Endothelial cell of umbilical vein (primary cell): Measurements from ENCODE around the gene HPSE2. TPM values are rescaled to one million over a fixed set of nuclear protein-coding genes. Genes with fewer than 3 reads are reported as not detected.

Source experiments
- BruUV-seq: library from RNA; stranded (reverse); fragments of 400-500 nt; replicated peaks from 2 replicates; lab custom pipeline; 2021; lab: Mats Ljungman, UMichigan
- CTCF ChIA-PET: fragments of 300-600, 350-600 bp; sonication (Branson Sonifier 250); formaldehyde crosslinking; loops from one replicate; lab custom pipeline; 2021; ENCODE audit warnings: antibody characterized with exemption, inconsistent platforms; lab: Charles Lee
- POLR2A ChIA-PET: fragments of 300-600, 350-600 bp; sonication (Branson Sonifier 250); formaldehyde crosslinking; loops from one replicate; lab custom pipeline; 2021; ENCODE audit warnings: antibody characterized with exemption, inconsistent platforms; lab: Charles Lee
- DNase-seq: peaks from one replicate; pipeline ENCODE4 v3.0.0-alpha.2; 2011; ENCODE audit warnings: low read depth, low spot score
- FAIRE-seq: peaks from 2 replicates; lab custom pipeline; 2011; peaks lifted over from hg19 to GRCh38; lab: Jason Lieb, UNC
- H2AFZ ChIP-seq: 2 replicates; pipeline ENCODE4 v1.6.0; 2012; ENCODE audit warnings: low read depth, low read length, control low read depth, inconsistent platforms
- H3K27ac ChIP-seq: 2 replicates; pipeline ENCODE4 v1.5.1; 2011; ENCODE audit warnings: low read depth, mild to moderate bottlenecking, control low read depth, low read length, moderate library complexity; ENCODE audit not compliant: insufficient read depth
- H3K27me3 ChIP-seq, 2 experiments: 2 replicates each; pipeline versions ENCODE4 v1.6.0 to v1.6.1; 2011; ENCODE audit warnings: low read length in 2 of 2, mixed read lengths in 1 of 2; ENCODE audit not compliant: control insufficient read depth in 2 of 2, insufficient read depth in 2 of 2
- H3K36me3 ChIP-seq, 2 experiments: 2 replicates in 1 of 2; 3 replicates in 1 of 2; pipeline ENCODE4 v1.5.1; 2011; ENCODE audit warnings: low read length in 2 of 2, mild to moderate bottlenecking in 1 of 2, moderate library complexity in 1 of 2; ENCODE audit not compliant: control insufficient read depth in 2 of 2, insufficient read depth in 2 of 2; ENCODE audit errors: extremely low read depth in 1 of 2
- H3K4me1 ChIP-seq: 3 replicates; pipeline ENCODE4 v1.5.1; 2011; ENCODE audit warnings: mild to moderate bottlenecking, low read length; ENCODE audit not compliant: control insufficient read depth, insufficient read depth; ENCODE audit errors: extremely low read depth
- H3K4me2 ChIP-seq: 2 replicates; pipeline ENCODE4 v1.6.1; 2011; ENCODE audit warnings: low read length, control low read depth, mixed read lengths; ENCODE audit not compliant: insufficient read depth
- H3K4me3 ChIP-seq, 3 experiments: fragments of 200-600 bp in 1 of 3; sonication (generic), shearing (Covaris generic) in 1 of 3; replicated peaks in 1 of 3; 2 replicates each; pipeline ENCODE4 v1.5.1; 2011 to 2016; ENCODE audit warnings: control low read depth in 3 of 3, low read length in 3 of 3, mild to moderate bottlenecking in 2 of 3, inconsistent platforms in 1 of 3, low read depth in 1 of 3, moderate library complexity in 1 of 3; ENCODE audit not compliant: insufficient read depth in 1 of 3
- H3K79me2 ChIP-seq: 2 replicates; pipeline ENCODE4 v1.6.0; 2012; ENCODE audit warnings: low read length, inconsistent platforms; ENCODE audit not compliant: control insufficient read depth, insufficient read depth
- H3K9ac ChIP-seq: replicated peaks from 2 replicates; pipeline ENCODE3; 2011; ENCODE audit warnings: low read length, control low read depth; ENCODE audit not compliant: insufficient read depth; ENCODE audit errors: extremely low read depth
- H3K9me1 ChIP-seq: replicated peaks from 3 replicates; pipeline ENCODE4 v1.6.0; 2011; ENCODE audit warnings: mild to moderate bottlenecking, low read length; ENCODE audit not compliant: control insufficient read depth, insufficient read depth; ENCODE audit errors: extremely low read depth
- H3K9me3 ChIP-seq: replicated peaks from 2 replicates; pipeline ENCODE4 v1.5.1; 2012; ENCODE audit warnings: low read length, inconsistent platforms; ENCODE audit not compliant: control insufficient read depth, insufficient read depth
- H4K20me1 ChIP-seq: replicated peaks from 2 replicates; pipeline ENCODE3; 2011; ENCODE audit warnings: mild to moderate bottlenecking, low read length; ENCODE audit not compliant: control insufficient read depth, insufficient read depth; ENCODE audit errors: extremely low read depth
- FOS ChIP-seq: IDR thresholded peaks from 2 replicates; pipeline ENCODE4 v1.6.1; 2011; ENCODE audit warnings: mild to moderate bottlenecking, low read length, moderate library complexity, borderline replicate concordance; ENCODE audit not compliant: insufficient read depth
- JUN ChIP-seq: IDR thresholded peaks from 2 replicates; pipeline ENCODE4 v1.6.1; 2011; ENCODE audit warnings: borderline replicate concordance, low read depth; ENCODE audit not compliant: insufficient read length, insufficient read depth
- MYC ChIP-seq: IDR thresholded peaks from one replicate; pipeline ENCODE4 v1.6.1; 2011; ENCODE audit warnings: mild to moderate bottlenecking, low read depth, low read length
- POLR2A ChIP-seq: IDR thresholded peaks from 2 replicates; pipeline ENCODE4 v1.6.1; 2012; ENCODE audit warnings: low read depth, mild to moderate bottlenecking, control low read depth, low read length
- POLR2AphosphoS5 ChIP-seq: IDR thresholded peaks from 2 replicates; pipeline ENCODE4 v1.6.1; 2012; ENCODE audit warnings: low read depth, mild to moderate bottlenecking, control low read depth, low read length, moderate library complexity; ENCODE audit not compliant: insufficient read depth
- dilution Hi-C: fragments of 300-500 bp; cut with MboI; formaldehyde crosslinking; loops from one replicate; pipeline ENCODE4 v1.15.0; 2019; ENCODE audit warnings: low sequenced_read_pairs; ENCODE audit not compliant: extremely low pct_ligation_motif_present
- intact Hi-C: fragments of 100-400 bp; cut with micrococcal nuclease; formaldehyde crosslinking; loops from one replicate; pipeline ENCODE4 v1.10.0; 2022
- polyA plus RNA-seq, 4 experiments: library from polyadenylated mRNA; depleted of rRNA in 3 of 4; stranded (reverse) in 3 of 4; unstranded in 1 of 4; fragments of >200 nt; gene quantifications; 2 replicates each; pipeline versions ENCODE4 v1.2.1 to v1.2.3, GENCODE V29; 2011 to 2012; ENCODE audit warnings: missing spikeins in 1 of 4
- total RNA-seq: library from RNA; stranded (reverse); gene quantifications from 2 replicates; pipeline ENCODE4 v1.2.3, GENCODE V29; 2021
- TF ChIP-seq, protein P1 (sequence below): IDR thresholded peaks from 2 replicates; pipeline ENCODE4 v1.6.1; 2011; ENCODE audit not compliant: insufficient read depth, insufficient read length
- TF ChIP-seq, protein P2 (sequence below), 2 donors: IDR thresholded peaks; 1 replicate in 1 of 2; 2 replicates in 1 of 2; pipeline ENCODE4 v1.5.1; 2011; ENCODE audit warnings: low read length in 2 of 2, mild to moderate bottlenecking in 2 of 2, moderate library complexity in 2 of 2, control low read depth in 1 of 2, inconsistent platforms in 1 of 2, low read depth in 1 of 2; ENCODE audit not compliant: insufficient read depth in 1 of 2; ENCODE audit errors: extremely low read depth in 1 of 2

HPSE2 gene
- total and polyA plus RNA-seq, 2 donors (not counting 3 experiments of a cell fraction or from before 2014, with no cell fraction given): not detected

DNA sequence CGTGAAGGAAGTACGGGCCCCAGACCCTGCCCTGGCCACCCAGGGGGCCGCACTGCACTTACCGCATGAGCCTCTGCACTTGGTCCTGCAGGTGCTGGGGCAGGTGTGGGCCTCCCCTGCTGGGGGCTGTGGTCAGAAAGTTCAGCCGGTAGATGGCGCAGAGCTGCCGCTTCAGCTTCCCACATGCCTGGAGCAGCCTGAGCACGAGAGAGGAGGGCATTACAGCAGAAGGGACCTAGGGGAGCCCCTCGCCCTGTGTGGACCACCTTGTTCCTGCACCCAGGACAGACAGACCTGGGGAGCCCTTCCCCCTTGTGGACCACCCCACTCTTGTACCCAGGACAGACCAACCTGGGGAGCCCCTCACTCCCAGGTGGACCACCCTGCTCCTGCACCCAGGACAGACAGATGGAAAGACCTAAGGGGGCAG is 811.9 kb downstream of the HPSE2 start:
- FAIRE-seq (no peak), DNase-seq (no peak)
- no peak overlapping the region for H3K9ac ChIP-seq
- no peak overlapping the region for H3K27ac ChIP-seq
- no peaks in the 10 kb centered on the region for H3K4me1 ChIP-seq
- dilution Hi-C loops (no loop called here), intact Hi-C loops (loop anchor here (2.0 kb wide), 1 partner anchor 161 kb away; no protein-coding TSS in a partner anchor)
- no peaks in the 10 kb centered on the region for H3K9me3 ChIP-seq
- H3K79me2 ChIP-seq: no peaks in the 10 kb centered on the region
- no peak overlapping the region for H3K4me2 ChIP-seq
- POLR2A ChIA-PET: interaction anchor here (1.0 kb wide), 1 partner anchor 10 kb away, joined by 3 read pairs; no protein-coding TSS in a partner anchor
- no TSS peak for BruUV-seq
- CTCF ChIA-PET: interaction anchor here (0.8 to 2.0 kb wide), 4 partner anchors 10 to 823 kb away, joined by 3 to 7 read pairs (median 4); no protein-coding TSS in a partner anchor
- H4K20me1 ChIP-seq: no peaks in the 10 kb centered on the region
- no peaks in the 10 kb centered on the region for H3K9me1 ChIP-seq
- H2AFZ ChIP-seq: no peak overlapping the region
- H3K36me3 ChIP-seq: peaks cover 3 to 30% of the 10 kb centered on the region in 2 experiments
- TF ChIP-seq JUN: no peak
- TF ChIP-seq MYC: no peak
- H3K4me3 ChIP-seq: no peak overlapping the region
- no peaks in the 10 kb centered on the region for H3K27me3 ChIP-seq

DNA sequence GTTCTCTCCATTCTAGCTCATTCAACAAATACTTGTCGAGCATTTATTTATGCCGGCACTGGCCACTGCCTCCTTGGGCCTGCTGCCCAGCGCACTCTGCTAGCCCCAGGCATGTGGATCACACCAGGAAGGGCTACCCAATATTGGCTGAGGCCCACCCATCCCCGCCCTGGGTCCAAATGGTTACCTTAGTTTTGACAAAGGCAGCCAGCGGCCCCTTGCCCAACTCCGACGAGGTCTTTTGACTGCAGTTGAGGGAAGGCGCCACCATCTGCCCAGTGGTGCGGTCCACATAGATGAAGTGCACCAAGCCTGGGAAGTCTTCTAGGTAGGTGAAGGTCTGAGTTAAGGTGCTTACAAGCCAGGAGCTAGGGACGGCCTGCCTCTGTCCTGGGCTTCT is 813.5 kb downstream of the HPSE2 start:
- BruUV-seq: no TSS peak
- intact Hi-C loops: loop anchor here (2.0 kb wide), 1 partner anchor 159 kb away; no protein-coding TSS in a partner anchor
- Histone ChIP-seq H3K4me2 (no peak overlapping the region), H2AFZ (no peak overlapping the region), H3K9me3 (no peaks in the 10 kb centered on the region), H3K27ac (no peak overlapping the region), H3K79me2 (no peaks in the 10 kb centered on the region), H3K9ac (no peak overlapping the region), H3K27me3 (no peaks in the 10 kb centered on the region), H3K4me1 (no peaks in the 10 kb centered on the region), H3K4me3 (no peak overlapping the region), H3K36me3 (peaks cover 3 to 36% of the 10 kb centered on the region in 2 experiments), H3K9me1 (no peaks in the 10 kb centered on the region), H4K20me1 (no peaks in the 10 kb centered on the region)
- FAIRE-seq (no peak), DNase-seq (no peak)
- CTCF ChIA-PET: interaction anchor here (1.7 to 2.0 kb wide), 2 partner anchors 45 to 824 kb away, joined by 4 to 7 read pairs; no protein-coding TSS in a partner anchor
- dilution Hi-C loops: no loop called here
- POLR2A ChIA-PET: no interaction called here
- TF ChIP-seq, protein P1, sequence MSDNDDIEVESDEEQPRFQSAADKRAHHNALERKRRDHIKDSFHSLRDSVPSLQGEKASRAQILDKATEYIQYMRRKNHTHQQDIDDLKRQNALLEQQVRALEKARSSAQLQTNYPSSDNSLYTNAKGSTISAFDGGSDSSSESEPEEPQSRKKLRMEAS: no peak
- TF ChIP-seq FOS (no peak), POLR2A (no peak), POLR2AphosphoS5 (no peak), MYC (no peak)
- TF ChIP-seq, protein P2, sequence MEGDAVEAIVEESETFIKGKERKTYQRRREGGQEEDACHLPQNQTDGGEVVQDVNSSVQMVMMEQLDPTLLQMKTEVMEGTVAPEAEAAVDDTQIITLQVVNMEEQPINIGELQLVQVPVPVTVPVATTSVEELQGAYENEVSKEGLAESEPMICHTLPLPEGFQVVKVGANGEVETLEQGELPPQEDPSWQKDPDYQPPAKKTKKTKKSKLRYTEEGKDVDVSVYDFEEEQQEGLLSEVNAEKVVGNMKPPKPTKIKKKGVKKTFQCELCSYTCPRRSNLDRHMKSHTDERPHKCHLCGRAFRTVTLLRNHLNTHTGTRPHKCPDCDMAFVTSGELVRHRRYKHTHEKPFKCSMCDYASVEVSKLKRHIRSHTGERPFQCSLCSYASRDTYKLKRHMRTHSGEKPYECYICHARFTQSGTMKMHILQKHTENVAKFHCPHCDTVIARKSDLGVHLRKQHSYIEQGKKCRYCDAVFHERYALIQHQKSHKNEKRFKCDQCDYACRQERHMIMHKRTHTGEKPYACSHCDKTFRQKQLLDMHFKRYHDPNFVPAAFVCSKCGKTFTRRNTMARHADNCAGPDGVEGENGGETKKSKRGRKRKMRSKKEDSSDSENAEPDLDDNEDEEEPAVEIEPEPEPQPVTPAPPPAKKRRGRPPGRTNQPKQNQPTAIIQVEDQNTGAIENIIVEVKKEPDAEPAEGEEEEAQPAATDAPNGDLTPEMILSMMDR (IDR thresholded peaks at IDR 0.05; ENCODE audit: extremely low read depth in 1 of 2, insufficient read depth in 1 of 2, low read depth in 1 of 2, low read length in 2 of 2): no peak
